ENCODE data around the gene AKNA.

AKNA gene

GRCh38 chr9:114387680-114388356 lies at the start of gene AKNA:
TSS of gene AKNA (minus strand) at chr9:114387982. CDS start at chr9:114381333, 6,649 bp downstream.
- no peak for DNase-seq

GRCh38 chr9:114437401-114437893 lies 49.7 kb upstream of the AKNA start:
- DNase-seq = no peak

GRCh38 chr9:114434878-114435311 lies 47.1 kb upstream of the AKNA start:
- DNase-seq = no peak

GRCh38 chr9:114433720-114434255 lies 46.0 kb upstream of the AKNA start:
- DNase-seq = no peak

- DNase-seq = no peak
Observed at GRCh38 chr9:114433086-114433485, 45.3 kb upstream of the AKNA start.

- DNase-seq = no peak
Observed at GRCh38 chr9:114432323-114433067, 44.7 kb upstream of the AKNA start.

- no peak for DNase-seq
Observed at GRCh38 chr9:114431770-114432169, 44.0 kb upstream of the AKNA start.

GRCh38 chr9:114431003-114431402 lies 43.2 kb upstream of the AKNA start:
- no peak for DNase-seq

GRCh38 chr9:114430457-114430856 lies 42.7 kb upstream of the AKNA start:
- DNase-seq = no peak

- no peak for DNase-seq
Observed at GRCh38 chr9:114429488-114429887, 41.7 kb upstream of the AKNA start.

- no peak for DNase-seq
Observed at GRCh38 chr9:114428466-114428865, 40.7 kb upstream of the AKNA start.

GRCh38 chr9:114427644-114428043 lies 39.9 kb upstream of the AKNA start:
- no peak for DNase-seq

- DNase-seq = no peak
Observed at GRCh38 chr9:114426046-114426948, 38.5 kb upstream of the AKNA start.

- no peak for DNase-seq
Observed at GRCh38 chr9:114425126-114425525, 37.3 kb upstream of the AKNA start.

- no peak for DNase-seq
Observed at GRCh38 chr9:114424126-114424525, 36.3 kb upstream of the AKNA start.

GRCh38 chr9:114423181-114423580 lies 35.4 kb upstream of the AKNA start:
- DNase-seq = no peak

- DNase-seq = no peak
Observed at GRCh38 chr9:114421147-114421546, 33.4 kb upstream of the AKNA start.

- no peak for DNase-seq
Observed at GRCh38 chr9:114419796-114420195, 32.0 kb upstream of the AKNA start.

- no peak for DNase-seq
Observed at GRCh38 chr9:114418053-114418452, 30.3 kb upstream of the AKNA start.

GRCh38 chr9:114417511-114417910 lies 29.7 kb upstream of the AKNA start:
- DNase-seq = no peak

GRCh38 chr9:114416906-114417305 lies 29.1 kb upstream of the AKNA start:
- no peak for DNase-seq

- no peak for DNase-seq
Observed at GRCh38 chr9:114416290-114416689, 28.5 kb upstream of the AKNA start.

GRCh38 chr9:114414346-114414745 lies 26.6 kb upstream of the AKNA start:
- no peak for DNase-seq

Measured in NCI-H446 treated with DMSO at 0.1 percent for 48 hours (cell line).